Astrocyte of the spinal cord (primary cell): ENCODE data around the gene CHST10.
"Not testable (repeated sequence)": the region's sequence is repeated elsewhere in the genome, so short reads cannot be mapped to it uniquely, and the experiment has no call there.

ENCODE experiments used
- DNase-seq: peaks from one replicate; pipeline ENCODE4 v3.0.0; 2011; ENCODE audit warnings: low read depth, low spot score
- H3K4me3 ChIP-seq: 2 replicates; pipeline ENCODE4 v1.5.1; 2011; ENCODE audit warnings: low read depth, mild to moderate bottlenecking, low read length, moderate library complexity
- in situ Hi-C: cut with HindIII; loops from 2 replicates; pipeline ENCODE4 v1.10.0; 2017; ENCODE audit warnings: low sequenced_read_pairs
- TF ChIP-seq, protein P1 (sequence below): IDR thresholded peaks from 2 replicates; pipeline ENCODE4 v1.5.1; 2012; ENCODE audit warnings: low read depth, mild to moderate bottlenecking, low read length, inconsistent platforms

CHST10 gene

DNA sequence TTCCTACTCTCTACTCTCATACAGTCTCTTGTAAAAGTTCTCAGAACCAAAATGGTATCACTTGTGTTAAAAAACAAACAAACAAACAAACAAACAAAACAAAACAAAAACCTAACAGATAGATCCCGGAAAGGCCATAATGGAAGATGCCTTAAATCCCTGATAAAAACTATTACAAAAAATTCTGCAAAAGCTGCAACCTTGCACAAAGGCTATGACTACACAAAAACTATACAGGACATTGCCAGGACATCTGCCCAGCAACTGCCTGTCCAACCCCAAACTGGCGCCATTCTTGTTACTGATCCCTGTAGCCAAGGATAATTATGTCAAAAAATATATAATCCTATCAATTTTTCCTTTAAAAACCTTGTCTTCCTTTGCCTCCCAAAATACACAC, 58.9 kb downstream of the CHST10 start:
- H3K4me3 ChIP-seq: no peak overlapping the region
- TF ChIP-seq, protein P1, sequence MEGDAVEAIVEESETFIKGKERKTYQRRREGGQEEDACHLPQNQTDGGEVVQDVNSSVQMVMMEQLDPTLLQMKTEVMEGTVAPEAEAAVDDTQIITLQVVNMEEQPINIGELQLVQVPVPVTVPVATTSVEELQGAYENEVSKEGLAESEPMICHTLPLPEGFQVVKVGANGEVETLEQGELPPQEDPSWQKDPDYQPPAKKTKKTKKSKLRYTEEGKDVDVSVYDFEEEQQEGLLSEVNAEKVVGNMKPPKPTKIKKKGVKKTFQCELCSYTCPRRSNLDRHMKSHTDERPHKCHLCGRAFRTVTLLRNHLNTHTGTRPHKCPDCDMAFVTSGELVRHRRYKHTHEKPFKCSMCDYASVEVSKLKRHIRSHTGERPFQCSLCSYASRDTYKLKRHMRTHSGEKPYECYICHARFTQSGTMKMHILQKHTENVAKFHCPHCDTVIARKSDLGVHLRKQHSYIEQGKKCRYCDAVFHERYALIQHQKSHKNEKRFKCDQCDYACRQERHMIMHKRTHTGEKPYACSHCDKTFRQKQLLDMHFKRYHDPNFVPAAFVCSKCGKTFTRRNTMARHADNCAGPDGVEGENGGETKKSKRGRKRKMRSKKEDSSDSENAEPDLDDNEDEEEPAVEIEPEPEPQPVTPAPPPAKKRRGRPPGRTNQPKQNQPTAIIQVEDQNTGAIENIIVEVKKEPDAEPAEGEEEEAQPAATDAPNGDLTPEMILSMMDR: no peak
- in situ Hi-C loops: no loop called here
- no peak for DNase-seq

DNA sequence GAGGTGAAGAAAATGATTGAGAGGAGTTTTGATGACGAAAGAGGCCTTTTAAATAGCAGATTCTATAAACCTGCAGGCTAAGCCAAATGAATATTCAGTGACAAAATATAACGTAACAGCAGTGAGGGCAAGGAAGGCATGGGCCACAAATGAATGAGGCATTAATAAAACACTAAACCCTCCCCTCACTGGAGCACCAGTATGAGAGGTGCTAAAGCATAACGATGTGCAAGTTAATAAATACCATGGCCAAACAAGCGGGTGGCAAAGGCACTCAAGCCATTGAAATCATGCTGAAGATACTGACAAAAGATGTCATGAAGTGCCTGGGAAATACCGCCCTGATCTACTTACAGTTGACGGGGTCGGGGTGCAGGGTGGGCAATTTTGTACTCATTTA, 64.9 kb downstream of the CHST10 start:
- DNase-seq: no peak
- in situ Hi-C loops: no loop called here
- TF ChIP-seq, protein P1: no peak
- no peak overlapping the region for H3K4me3 ChIP-seq

DNA sequence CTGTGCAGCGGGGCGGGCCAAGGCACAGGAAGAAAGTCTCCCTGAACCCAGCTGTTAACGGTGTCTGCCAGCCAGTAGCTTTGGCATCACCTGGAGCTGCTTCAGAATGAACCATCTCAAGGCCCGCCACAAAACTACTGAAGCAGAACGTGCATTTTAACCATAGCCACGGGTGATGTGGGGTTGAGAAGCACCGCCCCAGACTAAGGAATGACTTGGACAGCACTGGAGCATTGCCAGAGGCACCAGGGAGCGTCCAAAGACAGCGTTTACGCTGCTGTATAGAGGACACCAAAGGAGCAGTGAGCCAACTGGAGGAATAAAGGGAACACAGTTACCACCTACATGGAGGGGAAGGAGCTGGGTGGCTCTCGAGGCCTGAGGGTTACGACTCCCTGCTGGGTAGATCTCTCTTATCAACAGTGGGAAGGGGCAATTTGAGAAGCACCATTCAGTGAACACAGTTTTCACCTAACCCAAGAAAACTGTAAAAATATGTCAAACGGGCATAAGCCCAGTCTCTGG, 66.7 kb downstream of the CHST10 start:
- DNase-seq: no peak
- no peak overlapping the region for H3K4me3 ChIP-seq
- TF ChIP-seq, protein P1: no peak
- in situ Hi-C loops: no loop called here

DNA sequence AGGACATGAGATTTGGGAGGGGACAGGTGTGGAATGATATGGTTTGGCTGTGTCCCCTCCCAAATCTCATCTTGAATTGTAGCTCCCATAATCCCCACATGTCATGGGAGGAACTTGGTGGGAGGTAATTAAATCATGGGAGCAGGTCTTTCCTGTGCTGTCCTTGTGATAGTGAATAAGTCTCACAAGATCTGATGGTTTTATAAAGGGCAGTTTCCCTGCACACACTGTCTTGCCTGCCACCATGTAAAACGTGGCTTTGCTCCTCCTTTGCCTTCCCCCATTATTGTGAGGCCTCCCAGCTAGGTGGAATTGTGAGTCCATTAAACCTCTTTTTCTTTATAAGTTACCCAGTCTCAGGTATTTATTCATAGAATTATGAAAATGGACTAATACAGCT, 72.3 kb downstream of the CHST10 start:
- in situ Hi-C loops, DNase-seq, H3K4me3 ChIP-seq: not testable (repeated sequence)

DNA sequence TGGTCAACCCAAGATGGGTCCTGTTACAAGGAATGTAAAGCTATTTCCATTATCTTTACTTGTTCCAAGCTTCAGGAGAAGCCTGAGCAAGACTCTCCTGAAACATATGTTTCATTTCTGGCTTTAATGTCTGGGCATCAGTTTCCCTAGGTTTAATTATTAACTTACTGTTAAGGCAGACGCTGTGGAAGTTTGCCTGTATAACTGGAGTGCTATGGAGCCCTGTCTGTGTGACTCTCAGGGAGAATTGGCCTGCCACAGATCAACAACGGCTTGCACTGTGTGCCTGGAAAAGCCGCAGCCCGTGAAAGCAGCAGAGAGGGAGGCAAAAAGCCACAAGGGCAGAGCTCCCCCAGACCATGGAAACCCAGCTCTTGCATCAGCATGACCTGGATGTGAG, 73.0 kb downstream of the CHST10 start:
- H3K4me3 ChIP-seq: no peak overlapping the region
- TF ChIP-seq, protein P1: no peak
- DNase-seq: no peak
- in situ Hi-C loops: no loop called here

DNA sequence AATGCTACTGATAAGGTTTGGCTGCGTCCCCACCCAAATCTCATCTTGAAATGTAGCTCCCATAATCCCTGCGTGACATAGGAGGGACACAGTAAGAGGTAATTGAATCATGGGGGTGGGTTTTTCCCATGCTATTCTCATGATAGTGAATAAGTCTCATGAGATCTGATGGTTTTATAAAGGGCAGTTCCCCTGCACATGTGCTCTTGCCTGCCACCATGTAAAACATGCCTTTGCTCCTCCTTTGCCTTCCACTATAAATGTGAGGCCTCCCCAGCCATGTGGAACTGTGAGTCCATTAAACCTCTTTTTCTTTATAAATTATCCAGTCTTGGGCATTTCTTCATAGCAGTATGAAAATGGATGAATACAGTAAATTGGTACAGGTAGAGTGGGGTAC, 75.0 kb downstream of the CHST10 start:
- in situ Hi-C loops, H3K4me3 ChIP-seq, DNase-seq: not testable (repeated sequence)
